HL-60/S4 treated with phorbol 12-myristate 13-acetate at 8.2 ng/mL for 4 days and 3 days (cell line): ENCODE measurements around the gene CIAO3.
"Not testable (repeated sequence)": the region's sequence is repeated elsewhere in the genome, so short reads cannot be mapped to it uniquely, and the experiment has no call there.

Experiments used
- in situ Hi-C: fragments of 300-500 bp; cut with MboI; formaldehyde crosslinking; loops from 2 replicates; pipeline ENCODE4 v1.15.0; 2022; ENCODE audit warnings: low sequenced_read_pairs

CIAO3 gene

DNA sequence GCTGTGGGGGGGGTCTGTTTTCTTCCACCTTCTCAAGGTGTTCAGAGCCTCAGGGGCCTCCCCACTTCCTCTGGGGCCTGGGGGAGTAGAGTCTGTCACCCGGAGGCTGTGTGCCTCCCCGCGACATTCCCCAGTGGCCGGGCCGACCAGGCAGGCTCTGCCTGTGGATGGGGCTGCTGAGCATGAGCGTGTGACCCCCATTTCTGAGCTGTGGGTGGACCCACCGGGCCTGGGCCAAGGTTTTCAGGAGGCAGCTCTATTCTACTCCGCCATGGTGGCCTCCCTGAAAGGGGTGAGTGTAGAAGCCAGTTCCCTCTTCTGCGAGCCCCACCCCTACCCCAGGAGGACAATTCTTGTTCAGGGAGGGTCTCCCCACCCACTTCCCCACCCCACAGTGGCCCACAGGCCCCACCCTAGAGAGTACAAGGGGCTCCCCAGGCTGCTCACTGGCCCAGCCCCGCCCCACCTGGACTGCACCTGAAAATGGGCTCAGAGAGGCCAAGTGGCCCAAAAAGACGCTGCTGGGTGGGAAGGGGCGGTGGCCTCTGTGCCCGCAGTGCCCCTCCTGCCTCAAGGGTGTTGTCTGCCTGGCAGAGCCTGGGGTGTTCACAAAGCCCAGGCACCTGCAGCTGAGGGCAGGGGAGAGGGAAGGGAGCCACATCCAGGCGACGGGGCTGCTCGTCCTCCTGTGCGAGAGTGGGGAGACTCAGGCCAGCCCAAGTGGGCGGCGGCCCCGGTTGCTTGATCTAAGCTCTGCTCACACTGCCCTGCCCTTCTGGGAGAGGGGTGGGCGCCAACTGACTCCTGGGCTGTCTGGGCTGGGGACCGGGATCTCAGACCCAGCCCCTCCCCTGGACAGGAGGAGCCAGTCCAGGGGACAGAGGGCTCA is 21.1 kb upstream of the CIAO3 start:
- in situ Hi-C loops, result no loop called here

DNA sequence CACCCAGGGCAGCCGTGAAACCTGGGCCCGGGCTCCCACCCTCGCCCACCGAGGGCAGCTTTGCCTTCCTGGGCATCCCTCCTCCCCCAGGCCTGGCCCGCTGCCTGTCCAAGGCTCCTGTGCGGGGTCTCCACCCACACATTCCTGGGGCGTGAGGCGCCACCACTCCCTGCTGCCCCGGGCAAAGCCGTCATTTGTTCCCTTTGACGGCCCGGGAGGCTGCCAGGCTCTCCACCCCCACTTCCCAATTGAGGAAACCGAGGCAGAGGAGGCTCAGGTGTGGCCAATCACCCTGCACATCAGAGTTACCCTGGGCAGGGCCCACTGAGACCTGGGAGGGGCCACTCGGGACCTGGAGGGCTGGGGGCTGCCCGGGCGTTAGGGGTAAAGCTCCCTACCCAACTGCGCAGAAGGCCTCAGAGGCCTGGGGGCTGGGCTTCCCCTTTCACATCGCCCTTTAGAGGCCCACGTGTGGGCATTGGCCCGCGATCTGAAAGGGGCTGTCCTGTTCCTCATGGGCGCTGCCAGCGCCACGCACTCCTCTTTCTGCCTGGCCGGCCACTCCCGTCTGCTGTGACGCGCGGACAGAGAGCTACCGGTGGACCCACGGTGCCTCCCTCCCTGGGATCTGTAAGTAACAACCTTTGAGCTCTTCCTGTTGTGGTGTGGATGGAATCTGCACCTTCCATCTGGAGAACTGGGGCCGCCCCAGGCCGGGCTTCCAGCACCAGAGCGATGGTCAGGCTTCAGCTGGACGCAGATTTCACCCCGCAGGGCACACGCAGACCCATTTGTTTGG is 19.9 kb upstream of the CIAO3 start, which contains the start of gene MSLN:
MSLN (plus strand) TSS at position 190 of the 799 bp plus-strand sequence. CDS start 1,947 bp downstream, outside the sequence.
- in situ Hi-C loops, result no loop called here

- in situ Hi-C loops, result no loop called here
Observed at GRCh38 chr16:760065-760464, 19.3 kb upstream of the CIAO3 start.

DNA sequence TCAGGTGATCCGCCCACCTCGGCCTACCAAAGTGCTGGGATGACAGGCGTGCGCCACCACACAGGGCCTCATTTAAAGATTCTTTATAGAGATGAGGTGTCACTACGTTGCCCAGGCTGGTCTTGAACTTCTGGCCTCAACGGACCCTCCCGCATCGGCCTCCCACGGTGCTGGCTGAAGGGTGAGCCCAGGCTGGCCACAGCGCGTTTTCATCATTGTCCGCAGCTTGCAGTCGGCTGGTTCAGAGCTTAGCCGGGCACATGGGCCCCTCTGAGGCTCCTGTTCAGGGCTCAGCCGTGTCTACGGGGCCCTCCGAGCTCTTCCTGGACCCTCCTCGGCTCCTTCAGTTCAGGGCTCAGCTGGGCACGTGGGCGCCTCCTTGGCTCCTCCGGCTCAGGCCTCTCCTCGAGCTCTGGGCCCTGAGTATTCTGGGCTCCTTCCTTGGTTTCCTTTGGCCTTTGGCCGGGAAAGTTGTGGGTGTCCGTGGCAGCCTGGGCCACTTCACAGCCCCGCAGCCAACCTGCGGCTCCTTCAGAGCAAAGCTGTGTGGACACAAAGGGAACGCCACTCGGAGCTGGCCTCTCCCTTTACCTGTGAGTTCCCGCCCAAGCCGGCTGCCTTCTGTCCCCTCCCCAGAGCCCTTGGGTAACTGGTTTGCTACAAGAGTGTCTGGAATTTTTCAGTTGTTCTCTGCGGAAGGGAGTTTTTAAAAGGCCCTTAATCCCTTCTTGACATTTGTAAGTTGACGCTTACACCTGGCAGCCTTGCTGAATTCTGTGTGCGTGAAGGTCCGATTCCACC is 18.5 kb upstream of the CIAO3 start:
- in situ Hi-C loops, result no loop called here

DNA sequence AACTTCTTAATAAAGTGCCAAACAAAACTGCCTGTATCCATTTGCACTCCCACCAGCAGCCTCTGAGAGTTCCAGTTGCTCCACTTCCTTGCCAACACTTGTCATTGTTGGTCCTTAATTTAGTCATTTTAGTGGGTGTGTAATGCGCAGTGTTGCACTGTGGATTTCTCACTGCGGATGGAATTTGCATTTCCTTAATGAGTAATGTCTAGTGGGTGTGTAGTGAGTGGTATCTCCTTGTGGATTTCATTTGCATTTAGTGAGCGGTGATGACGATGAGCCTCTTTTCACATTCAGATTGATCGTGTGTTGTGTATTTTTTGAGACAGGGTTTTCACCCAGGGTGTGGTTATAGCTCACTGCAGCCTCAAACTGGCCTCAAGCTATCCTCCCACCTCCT is 15.6 kb upstream of the CIAO3 start:
- in situ Hi-C loops, result no loop called here

DNA sequence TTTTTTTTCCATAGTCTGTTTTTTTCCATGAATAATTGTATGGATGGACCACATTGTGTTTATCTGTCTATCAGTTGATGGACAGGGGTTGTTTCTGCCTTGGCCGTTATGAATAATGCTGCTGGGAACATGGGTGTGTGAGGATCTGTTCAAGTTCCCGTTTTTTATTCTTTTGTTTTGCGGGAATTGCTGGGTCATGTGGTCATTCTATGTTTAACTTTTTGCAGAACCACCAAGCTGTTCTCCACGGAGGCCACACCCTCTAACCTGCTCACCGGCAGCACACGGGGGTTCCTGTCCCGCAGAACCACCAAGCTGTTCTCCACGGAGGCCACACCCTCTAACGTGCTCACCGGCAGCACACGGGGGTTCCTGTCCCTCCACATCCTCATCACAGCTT is 13.9 kb upstream of the CIAO3 start:
- in situ Hi-C loops, result no loop called here

DNA sequence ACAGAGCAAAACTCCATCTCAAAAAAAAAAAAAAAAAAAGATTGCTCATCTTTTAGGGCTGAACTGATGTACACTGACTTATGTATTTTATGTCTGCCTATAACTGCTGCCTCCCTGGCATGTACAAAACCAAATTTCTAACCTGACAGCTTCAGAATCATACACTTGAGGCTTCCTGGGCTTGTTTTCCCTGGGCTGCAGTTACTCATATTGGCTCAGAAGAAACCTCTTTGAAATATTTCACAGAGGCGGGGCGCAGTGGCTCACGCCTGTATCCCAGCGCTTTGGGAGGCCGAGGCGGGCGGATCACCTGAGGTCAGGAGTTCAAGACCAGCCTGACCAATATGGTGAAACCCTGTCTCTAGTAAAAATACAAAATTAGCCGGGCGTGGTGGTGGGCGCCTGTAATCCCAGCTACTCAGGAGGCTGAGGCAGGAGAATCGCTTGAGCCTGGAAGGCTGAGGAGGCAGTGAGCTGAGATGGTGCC is 13.4 kb upstream of the CIAO3 start:
- in situ Hi-C loops, result not testable (repeated sequence)

- in situ Hi-C loops, result no loop called here
Observed at GRCh38 chr16:752007-752312, 11.2 kb upstream of the CIAO3 start.

DNA sequence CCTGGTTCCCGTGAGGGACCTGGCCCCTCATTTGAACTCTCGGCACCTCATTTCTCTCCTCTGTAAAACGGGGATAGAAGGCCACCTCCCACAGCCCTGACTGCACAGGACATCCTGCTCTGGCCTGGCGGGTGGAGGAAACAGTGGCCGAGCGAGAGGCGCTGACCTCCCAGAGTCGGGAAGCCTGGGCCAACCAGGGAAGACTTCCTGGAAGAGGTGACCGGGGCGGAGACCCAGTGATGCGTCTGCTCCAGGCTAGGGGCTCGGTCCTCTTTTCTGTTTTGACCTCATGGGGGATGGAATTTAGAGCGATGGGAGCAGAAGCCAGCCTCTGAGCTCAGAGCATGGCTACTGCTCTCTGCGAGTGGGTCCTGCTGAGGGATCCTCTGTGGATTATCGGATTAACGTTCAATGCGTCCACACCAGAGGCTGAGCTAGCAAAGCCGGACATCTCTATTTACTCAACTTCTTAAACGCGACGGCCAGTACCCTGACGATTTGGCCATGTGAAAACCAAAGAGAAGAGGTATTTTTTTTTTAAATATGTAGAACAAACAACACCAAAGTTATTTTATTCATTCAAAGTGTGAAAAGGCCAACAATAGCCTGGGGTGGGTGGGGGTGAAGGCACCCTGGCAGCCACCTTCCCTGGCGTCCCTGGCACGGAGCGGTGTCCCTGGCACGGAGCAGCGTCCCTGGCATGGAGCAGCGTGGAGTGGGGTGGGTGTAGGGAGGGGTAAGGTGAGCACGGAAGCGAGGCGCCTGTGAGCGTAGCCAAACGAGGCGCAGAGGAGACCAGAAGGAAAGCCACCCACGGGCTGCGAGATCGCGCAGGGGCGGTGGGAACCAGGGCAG is 10.6 kb upstream of the CIAO3 start:
- in situ Hi-C loops, result no loop called here

GRCh38 chr16:750485-750884 is 9.7 kb upstream of the CIAO3 start:
- in situ Hi-C loops, result no loop called here

GRCh38 chr16:749010-749409 is 8.2 kb upstream of the CIAO3 start:
- in situ Hi-C loops, result no loop called here

GRCh38 chr16:747978-748746 is 7.4 kb upstream of the CIAO3 start:
- in situ Hi-C loops, result no loop called here

DNA sequence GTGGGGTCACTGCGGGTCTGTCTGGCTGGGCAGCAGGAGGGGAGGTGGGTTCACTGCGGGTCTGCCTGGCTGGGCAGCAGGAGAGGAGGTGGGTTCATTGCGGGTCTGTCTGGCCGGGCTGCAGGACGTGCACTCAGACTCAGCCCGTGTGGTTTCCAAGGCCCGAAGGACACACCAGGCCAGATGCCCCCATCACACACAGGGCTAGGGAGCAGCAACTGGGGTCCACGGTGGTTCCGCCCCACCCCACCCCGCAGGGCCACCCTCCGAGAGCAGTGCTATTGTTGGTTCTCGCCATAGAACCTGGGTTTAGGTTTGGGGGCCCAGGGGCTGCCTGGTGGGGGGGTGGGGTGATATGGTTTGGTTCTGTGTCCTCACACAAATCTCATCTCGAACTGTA is 5.8 kb upstream of the CIAO3 start:
- in situ Hi-C loops, result no loop called here

GRCh38 chr16:745739-746138 is 4.9 kb upstream of the CIAO3 start:
- in situ Hi-C loops, result no loop called here

DNA sequence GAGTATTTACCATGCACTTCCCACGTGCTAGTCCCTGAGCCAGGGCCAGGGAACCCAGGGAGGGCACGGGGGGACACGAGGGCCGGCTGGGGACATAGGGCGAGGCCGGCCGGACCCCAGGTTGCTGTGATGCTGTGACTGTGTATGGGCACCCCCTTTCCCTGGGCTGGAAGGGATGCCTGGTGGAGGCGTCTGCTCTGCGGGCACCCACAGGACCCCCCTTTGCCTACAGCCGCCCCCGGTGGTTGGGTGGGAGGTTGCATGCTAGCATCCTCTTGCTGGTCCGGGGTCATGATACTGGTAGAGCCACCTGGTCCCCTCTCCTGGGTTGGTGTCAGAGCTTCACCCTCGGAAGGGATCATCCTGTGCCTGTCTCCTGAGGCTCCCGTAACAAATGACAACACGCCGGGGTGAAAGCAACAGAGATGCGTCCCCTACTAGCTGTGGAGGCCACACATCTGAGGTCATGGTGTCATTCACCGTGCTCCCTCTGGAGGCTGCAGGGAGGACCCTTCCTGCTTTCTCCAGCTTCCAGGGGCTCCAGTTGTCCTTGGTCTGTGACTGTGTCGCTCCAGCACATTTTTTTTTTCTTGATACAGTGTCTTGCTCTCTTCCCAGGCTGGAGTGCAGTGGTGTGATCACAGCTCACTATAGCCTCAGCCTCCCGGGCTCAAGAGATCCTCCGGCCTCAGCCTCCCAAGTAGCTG is 3.1 kb upstream of the CIAO3 start:
- in situ Hi-C loops, result no loop called here

GRCh38 chr16:742894-743293 is 2.1 kb upstream of the CIAO3 start:
- in situ Hi-C loops, result not testable (repeated sequence)

DNA sequence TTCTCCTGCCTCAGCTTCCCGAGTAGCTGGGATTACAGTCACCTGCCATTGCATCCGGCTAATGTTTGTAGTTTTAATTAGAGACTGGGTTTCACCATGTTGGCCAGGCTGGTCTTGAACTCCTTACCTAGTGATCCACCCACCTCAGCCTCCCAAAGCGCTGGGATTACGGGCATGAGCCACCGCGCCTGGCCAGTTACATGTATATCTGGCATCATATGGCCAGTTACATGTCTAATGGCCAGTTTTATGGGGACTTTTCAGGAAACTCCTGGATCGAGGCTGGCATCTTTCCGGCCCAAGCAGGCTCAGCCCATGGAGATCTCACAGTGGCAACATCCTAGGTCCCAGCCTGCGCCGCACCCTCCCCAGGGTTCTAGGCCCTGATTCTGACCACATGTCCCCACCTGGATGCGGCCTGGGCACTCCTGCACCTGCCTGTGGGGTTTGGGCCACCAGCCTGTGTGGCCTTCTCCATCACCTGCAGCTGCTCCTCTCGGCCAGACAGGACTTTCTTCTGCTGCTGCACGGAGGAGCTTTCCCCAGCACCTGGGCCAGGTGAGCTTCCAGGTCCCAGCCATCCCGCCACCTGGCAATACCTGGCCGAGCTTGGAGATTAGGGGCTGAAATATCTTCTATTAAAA is 1.3 kb upstream of the CIAO3 start:
- in situ Hi-C loops, result no loop called here

DNA sequence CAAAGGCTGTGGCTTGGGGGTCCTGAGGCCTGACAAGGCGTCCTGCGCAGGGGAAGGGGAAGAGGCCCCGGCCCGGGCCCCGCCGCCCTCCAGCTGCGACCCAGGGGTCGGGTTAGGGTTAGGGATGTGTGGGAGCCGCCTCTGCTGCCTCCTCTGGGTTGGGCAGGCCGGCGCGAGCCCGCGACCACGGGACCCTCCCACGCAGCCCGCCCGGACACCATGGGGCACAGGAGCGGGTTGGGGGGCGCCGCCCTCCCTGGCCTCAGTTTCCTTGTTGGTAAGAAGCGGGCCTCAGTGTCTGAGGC is 386 bp downstream of the CIAO3 start:
- in situ Hi-C loops, result no loop called here
